Measurements from ENCODE around the gene TMEFF2.

TMEFF2 gene

DNA sequence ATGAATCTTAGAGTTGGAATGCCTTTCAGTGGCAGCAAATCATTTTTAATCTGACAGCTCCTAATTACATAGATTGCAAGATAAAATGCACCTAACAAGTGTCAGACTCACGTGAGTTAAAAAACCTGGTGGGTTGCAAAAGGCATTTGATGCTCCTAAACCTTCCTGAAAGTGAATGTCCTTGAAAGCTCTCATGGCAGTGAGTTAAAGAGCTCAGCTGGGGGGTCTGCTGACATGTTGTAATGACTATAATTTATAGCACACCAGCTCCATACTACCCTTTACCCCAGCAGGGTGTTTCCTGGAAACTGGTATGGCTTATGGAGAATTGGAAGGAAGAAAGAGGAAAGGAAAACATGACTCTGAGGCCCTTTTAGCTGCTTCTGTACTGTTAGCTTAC, 256.0 kb downstream of the TMEFF2 start:
- TF ChIP-seq, protein P1, sequence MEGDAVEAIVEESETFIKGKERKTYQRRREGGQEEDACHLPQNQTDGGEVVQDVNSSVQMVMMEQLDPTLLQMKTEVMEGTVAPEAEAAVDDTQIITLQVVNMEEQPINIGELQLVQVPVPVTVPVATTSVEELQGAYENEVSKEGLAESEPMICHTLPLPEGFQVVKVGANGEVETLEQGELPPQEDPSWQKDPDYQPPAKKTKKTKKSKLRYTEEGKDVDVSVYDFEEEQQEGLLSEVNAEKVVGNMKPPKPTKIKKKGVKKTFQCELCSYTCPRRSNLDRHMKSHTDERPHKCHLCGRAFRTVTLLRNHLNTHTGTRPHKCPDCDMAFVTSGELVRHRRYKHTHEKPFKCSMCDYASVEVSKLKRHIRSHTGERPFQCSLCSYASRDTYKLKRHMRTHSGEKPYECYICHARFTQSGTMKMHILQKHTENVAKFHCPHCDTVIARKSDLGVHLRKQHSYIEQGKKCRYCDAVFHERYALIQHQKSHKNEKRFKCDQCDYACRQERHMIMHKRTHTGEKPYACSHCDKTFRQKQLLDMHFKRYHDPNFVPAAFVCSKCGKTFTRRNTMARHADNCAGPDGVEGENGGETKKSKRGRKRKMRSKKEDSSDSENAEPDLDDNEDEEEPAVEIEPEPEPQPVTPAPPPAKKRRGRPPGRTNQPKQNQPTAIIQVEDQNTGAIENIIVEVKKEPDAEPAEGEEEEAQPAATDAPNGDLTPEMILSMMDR (IDR thresholded peaks at IDR 0.05) = no peak

DNA sequence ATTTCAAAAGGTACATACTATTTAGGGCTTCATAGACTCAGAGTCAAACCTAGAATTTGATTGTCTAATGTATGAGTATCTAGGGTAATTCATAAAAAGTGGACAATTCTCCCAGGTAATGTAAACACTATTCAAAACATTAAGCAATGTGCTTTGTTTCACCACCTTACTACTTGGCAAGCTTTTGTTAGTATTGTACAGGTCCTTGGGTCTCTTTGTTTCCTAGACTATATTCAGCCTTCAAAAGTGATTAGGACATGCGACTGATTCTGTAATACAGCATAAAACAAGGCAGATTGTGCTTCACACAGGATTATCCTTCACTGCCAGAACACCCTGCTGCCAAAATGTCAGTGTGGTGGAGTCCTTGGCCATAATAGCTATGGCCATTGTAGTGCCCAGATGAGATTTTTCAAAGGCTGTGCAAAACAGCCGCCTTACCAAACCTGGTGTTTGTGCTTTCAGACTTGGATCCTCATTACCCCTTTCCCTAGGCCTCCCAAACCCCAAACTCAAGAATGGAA, 257.8 kb downstream of the TMEFF2 start:
- H3K4me1 Mint-ChIP-seq = peaks cover 33% of the 10 kb centered on the region
- H3K27me3 Mint-ChIP-seq (ENCODE audit: low read depth, poor library complexity) = no peaks in the 10 kb centered on the region
- H3K9me3 Mint-ChIP-seq = no peaks in the 10 kb centered on the region
- TF ChIP-seq, protein P1 (IDR thresholded peaks at IDR 0.05) = no peak
- no peaks in the 10 kb centered on the region for H3K36me3 Mint-ChIP-seq (ENCODE audit: low read depth)
- H3K4me3 Mint-ChIP-seq = no peak overlapping the region
- no peak for DNase-seq
- no peak overlapping the region for H3K27ac Mint-ChIP-seq

More for the DNA sequence above, 256.0 kb downstream of the TMEFF2 start:
- Mint-ChIP-seq H3K36me3 (ENCODE audit: low read depth) (no peaks in the 10 kb centered on the region), H3K27me3 (ENCODE audit: low read depth, poor library complexity) (no peaks in the 10 kb centered on the region), H3K4me3 (no peak overlapping the region), H3K4me1 (peaks cover 46% of the 10 kb centered on the region), H3K27ac (no peak overlapping the region), H3K9me3 (no peaks in the 10 kb centered on the region)
- DNase-seq = no peak

DNA sequence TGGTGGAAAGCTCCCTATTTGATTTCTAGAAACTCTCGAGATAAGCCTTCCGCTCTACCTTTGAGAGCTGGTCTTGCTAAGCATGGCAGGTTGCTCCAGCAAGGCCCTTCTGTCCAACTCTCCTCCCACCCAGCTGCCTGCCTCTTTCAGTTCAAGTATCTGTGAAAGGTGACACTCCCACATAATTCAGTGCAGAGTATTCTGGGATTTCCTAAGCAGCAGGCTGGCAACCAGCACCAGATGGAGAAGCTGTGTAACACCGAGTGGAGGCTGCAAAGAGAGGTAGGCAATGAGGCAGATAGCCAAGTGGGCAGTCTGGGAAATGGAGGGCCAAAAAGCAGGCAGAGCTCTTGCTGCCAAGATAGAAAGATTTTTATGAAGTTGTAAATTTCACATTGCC, 259.5 kb downstream of the TMEFF2 start:
- DNase-seq = peak; percentile 10
- H3K4me1 Mint-ChIP-seq = peaks cover 27% of the 10 kb centered on the region
- no peaks in the 10 kb centered on the region for H3K27me3 Mint-ChIP-seq (ENCODE audit: low read depth, poor library complexity)
- no peak overlapping the region for H3K27ac Mint-ChIP-seq
- H3K4me3 Mint-ChIP-seq = no peak overlapping the region
- TF ChIP-seq, protein P1 (IDR thresholded peaks at IDR 0.05) = no peak
- H3K9me3 Mint-ChIP-seq = no peaks in the 10 kb centered on the region
- no peaks in the 10 kb centered on the region for H3K36me3 Mint-ChIP-seq (ENCODE audit: low read depth)

DNA sequence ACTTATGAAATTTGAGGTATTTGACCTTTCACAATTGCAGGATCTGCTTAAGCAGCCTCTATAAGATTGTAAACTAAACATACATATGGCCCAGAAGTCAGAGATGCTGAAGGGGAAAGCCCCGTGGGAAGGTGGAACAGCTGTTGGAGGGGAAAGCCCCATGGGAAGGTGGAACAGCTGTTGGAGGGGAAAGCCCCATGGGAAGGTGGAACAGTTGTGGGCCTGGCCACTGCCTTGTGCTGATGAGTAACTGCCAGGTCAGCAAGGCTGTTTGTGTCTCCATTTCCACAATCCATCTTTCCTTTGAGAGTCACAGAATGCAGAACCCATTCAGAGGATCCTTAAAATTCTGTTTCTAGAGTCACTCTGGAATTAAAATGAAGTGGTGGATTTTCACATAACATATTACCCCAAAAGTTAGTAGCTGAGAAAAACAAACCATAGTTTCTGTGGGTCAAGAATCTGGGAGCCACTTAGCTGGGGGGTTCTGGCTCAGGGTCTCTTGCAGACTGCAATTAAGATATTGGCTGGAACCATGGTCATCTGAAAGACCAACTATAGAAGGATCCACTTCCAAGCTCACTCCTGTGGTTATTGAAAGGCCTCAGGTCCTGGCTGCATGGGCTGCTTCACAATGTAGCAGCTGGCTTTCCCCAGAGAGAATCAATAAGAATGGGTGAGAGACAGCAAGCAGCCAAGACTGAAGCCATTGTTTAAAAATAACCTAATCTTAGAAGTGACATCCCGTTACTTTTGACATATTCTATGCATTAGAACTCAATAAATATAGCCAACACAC, 261.2 kb downstream of the TMEFF2 start:
- H3K4me3 Mint-ChIP-seq = no peak overlapping the region
- TF ChIP-seq, protein P1 (IDR thresholded peaks at IDR 0.05) = no peak
- DNase-seq = no peak
- H3K4me1 Mint-ChIP-seq = peaks cover 26% of the 10 kb centered on the region
- H3K27me3 Mint-ChIP-seq (ENCODE audit: low read depth, poor library complexity) = no peaks in the 10 kb centered on the region
- no peak overlapping the region for H3K27ac Mint-ChIP-seq
- no peaks in the 10 kb centered on the region for H3K9me3 Mint-ChIP-seq
- no peaks in the 10 kb centered on the region for H3K36me3 Mint-ChIP-seq (ENCODE audit: low read depth)

DNA sequence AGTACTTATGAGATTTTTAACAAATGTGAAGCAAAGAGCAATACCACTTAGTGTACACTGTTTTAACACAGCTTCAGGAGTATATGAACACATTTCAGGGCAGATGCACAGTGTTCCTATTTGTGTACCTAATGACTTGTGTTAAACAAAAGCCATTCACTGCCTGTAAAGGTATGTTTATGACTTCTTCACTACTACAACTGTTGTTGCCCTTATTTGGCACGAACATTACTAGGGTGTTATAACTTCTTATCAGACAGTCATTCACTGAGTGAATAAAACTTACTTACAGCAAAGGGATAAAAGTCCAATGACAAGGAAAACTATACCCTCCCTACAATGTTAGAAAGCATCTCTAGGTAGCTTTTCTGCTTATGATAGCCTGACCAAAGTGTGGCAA, 262.4 kb downstream of the TMEFF2 start:
- H3K4me1 Mint-ChIP-seq = peaks cover 28% of the 10 kb centered on the region
- DNase-seq = no peak
- peaks cover 3% of the 10 kb centered on the region for H3K27me3 Mint-ChIP-seq (ENCODE audit: low read depth, poor library complexity)
- H3K4me3 Mint-ChIP-seq = no peak overlapping the region
- H3K36me3 Mint-ChIP-seq (ENCODE audit: low read depth) = no peaks in the 10 kb centered on the region
- TF ChIP-seq, protein P1 (IDR thresholded peaks at IDR 0.05) = no peak
- no peaks in the 10 kb centered on the region for H3K9me3 Mint-ChIP-seq
- H3K27ac Mint-ChIP-seq = no peak overlapping the region

DNA sequence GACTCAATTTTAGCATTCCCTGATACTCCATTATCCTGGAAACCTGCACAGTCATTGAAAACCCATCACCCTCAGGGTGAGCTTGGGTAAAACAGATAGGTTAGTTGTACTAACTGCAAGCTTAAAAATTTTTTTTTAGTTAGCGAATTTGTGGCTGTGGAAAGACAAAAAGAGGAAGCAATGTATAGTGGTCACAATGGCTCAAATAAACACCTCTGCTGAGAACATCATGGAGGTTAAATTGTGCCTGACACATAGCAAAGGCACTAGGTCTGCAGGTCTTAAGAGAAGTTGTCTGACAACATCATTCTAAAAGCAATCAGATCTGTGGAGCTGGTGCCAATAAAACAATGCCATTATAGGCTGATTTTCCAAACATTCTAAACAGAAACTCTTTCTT, 263.4 kb downstream of the TMEFF2 start:
- no peaks in the 10 kb centered on the region for H3K9me3 Mint-ChIP-seq
- DNase-seq = no peak
- H3K4me1 Mint-ChIP-seq = peaks cover 31% of the 10 kb centered on the region
- TF ChIP-seq, protein P1 (IDR thresholded peaks at IDR 0.05) = no peak
- no peak overlapping the region for H3K4me3 Mint-ChIP-seq
- H3K27ac Mint-ChIP-seq = no peak overlapping the region
- H3K27me3 Mint-ChIP-seq (ENCODE audit: low read depth, poor library complexity) = peaks cover 3% of the 10 kb centered on the region
- H3K36me3 Mint-ChIP-seq (ENCODE audit: low read depth) = no peaks in the 10 kb centered on the region

Data from nephron progenitor cell (in vitro differentiated cells).